NAMALWA (cell line): Measurements from ENCODE around the gene HMX3.
"Not testable (repeated sequence)": the region's sequence is repeated elsewhere in the genome, so short reads cannot be mapped to it uniquely, and the experiment has no call there.

Experiments used
- DNase-seq: peaks from one replicate; pipeline ENCODE4 v3.0.0-alpha.2; 2015; ENCODE audit warnings: low spot score

HMX3 gene

GRCh38 chr10:123175389-123176387 lies 39.9 kb downstream of the HMX3 start:
- DNase-seq, result no peak

GRCh38 chr10:123178390-123178789 lies 42.6 kb downstream of the HMX3 start:
- DNase-seq, result not testable (repeated sequence)

GRCh38 chr10:123180101-123181090 lies 44.6 kb downstream of the HMX3 start:
- no peak for DNase-seq

GRCh38 chr10:123183724-123184123 lies 48.0 kb downstream of the HMX3 start:
- DNase-seq, result no peak

- DNase-seq, result no peak
Measured at GRCh38 chr10:123187781-123188180, 52.0 kb downstream of the HMX3 start.
